Nephron (organoid): ENCODE measurements around the gene GAB3.

Experiments used
- H3K27ac Mint-ChIP-seq, 3 experiments: 2 replicates each; pipeline ENCODE4 v1.8.0; 2020; ENCODE audit warnings: mixed read lengths in 3 of 3, mild to moderate bottlenecking in 2 of 3, moderate library complexity in 1 of 3
- H3K27me3 Mint-ChIP-seq: 2 replicates; pipeline ENCODE4 v1.8.0; 2021; ENCODE audit warnings: low read depth, mild to moderate bottlenecking, moderate library complexity, mixed read lengths
- H3K36me3 Mint-ChIP-seq: 2 replicates; pipeline ENCODE4 v1.8.0; 2020; ENCODE audit warnings: low read depth, mixed read lengths
- H3K4me1 Mint-ChIP-seq: 2 replicates; pipeline ENCODE4 v1.8.0; 2020; ENCODE audit warnings: mixed read lengths
- H3K4me3 Mint-ChIP-seq, 3 experiments: 2 replicates each; pipeline ENCODE4 v1.8.0; 2020; ENCODE audit warnings: mild to moderate bottlenecking in 3 of 3, mixed read lengths in 3 of 3, moderate library complexity in 2 of 3
- H3K9me3 Mint-ChIP-seq: 2 replicates; pipeline ENCODE4 v1.8.0; 2020; ENCODE audit warnings: mixed read lengths
- CTCF ChIP-seq, 3 experiments: fragments of 200-600 bp; sonication (generic); IDR thresholded peaks; one replicate each; pipeline ENCODE4 v1.5.0; 2021; ENCODE audit warnings: antibody characterized with exemption in 3 of 3; ENCODE audit not compliant: unreplicated experiment in 3 of 3

GAB3 gene

GRCh38 chrX:154791939-154792338 lies 41.1 kb upstream of the GAB3 start:
- Mint-ChIP-seq H3K4me1 (no peaks in the 10 kb centered on the region), H3K4me3 (no peak overlapping the region), H3K9me3 (peaks cover 8% of the 10 kb centered on the region), H3K36me3 (peaks cover 5% of the 10 kb centered on the region), H3K27me3 (no peaks in the 10 kb centered on the region), H3K27ac (no peak overlapping the region)
- no peak for TF ChIP-seq CTCF (IDR thresholded peaks at IDR 0.05; ENCODE audit: unreplicated experiment in 3 of 3)

- peaks cover 9% of the 10 kb centered on the region for H3K9me3 Mint-ChIP-seq
- H3K4me1 Mint-ChIP-seq = no peaks in the 10 kb centered on the region
- no peak overlapping the region for H3K27ac Mint-ChIP-seq
- no peak overlapping the region for H3K4me3 Mint-ChIP-seq
- peaks cover 7% of the 10 kb centered on the region for H3K36me3 Mint-ChIP-seq
- no peaks in the 10 kb centered on the region for H3K27me3 Mint-ChIP-seq
- no peak for TF ChIP-seq CTCF (IDR thresholded peaks at IDR 0.05; ENCODE audit: unreplicated experiment in 3 of 3)
These were observed 40.6 kb upstream of the GAB3 start for GRCh38 chrX:154791467-154791866.

DNA sequence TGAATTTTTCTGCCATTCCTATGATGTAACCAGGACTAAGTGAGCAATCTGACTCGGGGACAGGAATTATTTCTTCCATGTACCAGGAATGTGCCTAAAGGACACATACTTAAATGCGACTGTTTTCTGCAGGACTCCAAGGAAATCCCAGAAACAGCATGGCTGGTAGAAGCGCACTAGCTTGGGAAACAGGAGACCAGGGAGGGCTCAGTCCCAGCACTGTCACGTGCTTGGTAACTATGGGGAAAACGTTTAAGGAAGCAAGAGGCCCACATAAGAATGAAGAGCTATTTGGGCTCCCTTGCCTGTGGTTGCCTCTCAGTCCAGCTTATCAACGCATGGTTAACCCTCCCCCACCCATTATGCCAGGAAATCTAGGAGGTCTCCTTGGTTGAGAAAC lies 34.8 kb upstream of the GAB3 start:
- Mint-ChIP-seq H3K4me3 (no peak overlapping the region), H3K27ac (no peak overlapping the region), H3K9me3 (peaks cover 14% of the 10 kb centered on the region), H3K4me1 (no peaks in the 10 kb centered on the region), H3K36me3 (peaks cover 21% of the 10 kb centered on the region), H3K27me3 (no peaks in the 10 kb centered on the region)
- TF ChIP-seq CTCF (IDR thresholded peaks at IDR 0.05; ENCODE audit: unreplicated experiment in 3 of 3) = no peak

DNA sequence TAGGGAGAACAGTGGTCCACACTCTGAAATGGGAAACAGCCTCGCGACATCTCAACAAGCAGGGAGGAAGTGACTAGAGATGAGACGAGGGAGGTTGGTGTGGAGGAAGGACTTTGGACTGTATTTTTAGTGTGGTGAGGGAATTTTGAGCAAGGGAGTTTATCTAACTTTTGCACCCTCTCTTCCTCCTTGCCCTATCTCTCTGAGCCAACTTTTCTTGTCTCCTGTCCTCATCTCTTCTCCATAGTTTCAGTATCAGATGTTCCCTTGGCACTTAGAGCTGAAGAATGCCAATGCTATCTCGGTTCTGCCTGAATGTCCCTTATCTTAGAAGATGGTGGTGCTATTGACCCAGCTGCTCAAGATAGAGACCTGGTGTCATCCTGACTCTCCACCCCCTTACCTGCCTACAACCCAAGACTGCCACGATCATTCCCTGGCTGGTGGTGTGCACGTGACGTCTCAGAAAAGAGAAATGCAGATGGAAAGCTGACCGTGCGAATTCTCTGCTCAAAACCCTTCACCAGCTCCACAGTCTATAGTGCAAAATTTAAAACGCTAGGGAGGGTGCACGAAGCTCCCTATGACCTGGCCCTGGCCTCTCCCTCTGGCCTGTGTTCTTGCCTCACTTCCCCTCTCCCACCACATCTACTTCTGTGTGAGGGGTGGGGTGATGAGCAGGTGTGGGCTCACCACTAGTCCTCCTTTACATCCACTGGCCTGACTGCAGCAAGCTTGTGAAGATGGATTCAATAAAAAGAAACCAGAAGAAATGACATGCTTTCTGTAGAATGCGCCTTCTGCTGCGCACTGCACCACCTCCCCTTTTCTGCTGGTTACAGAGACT lies 33.5 kb upstream of the GAB3 start:
- no peak for TF ChIP-seq CTCF (IDR thresholded peaks at IDR 0.05; ENCODE audit: unreplicated experiment in 3 of 3)
- Mint-ChIP-seq H3K27me3 (no peaks in the 10 kb centered on the region), H3K36me3 (peaks cover 22% of the 10 kb centered on the region), H3K4me1 (peaks cover under 1% of the 10 kb centered on the region), H3K27ac (no peak overlapping the region), H3K4me3 (no peak overlapping the region), H3K9me3 (peaks cover 12% of the 10 kb centered on the region)

DNA sequence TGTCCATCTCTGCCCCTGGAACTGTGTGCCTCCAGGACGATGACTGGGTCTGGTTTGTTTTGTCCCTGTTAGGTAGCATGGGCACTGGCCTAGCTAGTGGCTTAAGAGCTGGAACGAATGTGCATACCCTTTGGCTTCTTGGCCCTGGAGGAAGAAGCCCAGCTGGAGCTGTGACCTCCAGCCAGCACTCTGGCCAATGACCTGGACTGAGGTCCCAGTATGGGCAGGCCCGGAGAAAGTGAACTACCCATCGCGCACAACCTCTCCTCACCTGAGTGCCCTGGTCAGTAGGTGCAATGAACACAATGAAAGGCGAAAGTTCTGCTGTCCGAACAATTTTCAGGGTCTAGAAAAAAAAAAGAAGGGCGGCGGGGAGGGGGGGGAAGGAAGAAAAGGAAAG lies 30.1 kb upstream of the GAB3 start:
- Mint-ChIP-seq H3K4me3 (no peak overlapping the region), H3K27me3 (no peaks in the 10 kb centered on the region), H3K9me3 (peaks cover 11% of the 10 kb centered on the region), H3K27ac (no peak overlapping the region), H3K4me1 (peaks cover 5% of the 10 kb centered on the region), H3K36me3 (peaks cover 36% of the 10 kb centered on the region)
- no peak for TF ChIP-seq CTCF (IDR thresholded peaks at IDR 0.05; ENCODE audit: unreplicated experiment in 3 of 3)

GRCh38 chrX:154779261-154779660 lies 28.4 kb upstream of the GAB3 start:
- Mint-ChIP-seq H3K27ac (no peak overlapping the region), H3K36me3 (peaks cover 44% of the 10 kb centered on the region), H3K9me3 (peaks cover 10% of the 10 kb centered on the region), H3K4me3 (no peak overlapping the region), H3K4me1 (peaks cover 5% of the 10 kb centered on the region), H3K27me3 (no peaks in the 10 kb centered on the region)
- no peak for TF ChIP-seq CTCF (IDR thresholded peaks at IDR 0.05; ENCODE audit: unreplicated experiment in 3 of 3)
